Activated CD8-positive, alpha-beta T cell treated with anti-CD3 and anti-CD28 coated beads for 36 hours (primary cell): ENCODE results near the gene ANKRD55. TPM values are rescaled to one million over a fixed set of nuclear protein-coding genes. Genes with fewer than 3 reads are reported as not detected.
A peak's percentile ranks its signal among the peaks of the same experiment; 100 is the strongest.
"Not testable (repeated sequence)": the region's sequence is repeated elsewhere in the genome, so short reads cannot be mapped to it uniquely, and the experiment has no call there.

Source experiments
- ATAC-seq: fragments of 200-7000 bp; cut with Tn5 transposase; one replicate; pipeline ENCODE4 v1.10.0; 2021; ENCODE audit warnings: mild to moderate bottlenecking, moderate library complexity
- CTCF ChIA-PET: fragments of 350-600 bp; sonication (Branson Sonifier 250); formaldehyde crosslinking; loops from one replicate; lab custom pipeline; 2021; ENCODE audit warnings: antibody characterized with exemption; lab: Charles Lee
- POLR2A ChIA-PET: fragments of 350-600 bp; sonication (Branson Sonifier 250); formaldehyde crosslinking; loops from one replicate; lab custom pipeline; 2021; ENCODE audit warnings: antibody characterized with exemption; lab: Charles Lee
- DNase-seq: peaks from one replicate; pipeline ENCODE4 v3.0.0-alpha.2; 2020
- H3K27ac Mint-ChIP-seq: one replicate; pipeline ENCODE4 v1.8.0; 2021; ENCODE audit warnings: mild to moderate bottlenecking, mixed read lengths
- H3K27me3 Mint-ChIP-seq: one replicate; pipeline ENCODE4 v1.8.0; 2021; ENCODE audit warnings: mixed read lengths
- H3K36me3 Mint-ChIP-seq: one replicate; pipeline ENCODE4 v1.8.0; 2021; ENCODE audit warnings: low read depth, mixed read lengths
- H3K4me1 Mint-ChIP-seq: one replicate; pipeline ENCODE4 v1.8.0; 2021; ENCODE audit warnings: low read depth, mixed read lengths
- H3K4me3 Mint-ChIP-seq: one replicate; pipeline ENCODE4 v1.8.0; 2021; ENCODE audit warnings: mild to moderate bottlenecking, moderate library complexity, mixed read lengths
- H3K9me3 Mint-ChIP-seq: one replicate; pipeline ENCODE4 v1.8.0; 2021; ENCODE audit warnings: mixed read lengths
- intact Hi-C: fragments of 100-400 bp; cut with micrococcal nuclease; formaldehyde crosslinking; loops from one replicate; pipeline ENCODE4 v1.10.0; 2022
- total RNA-seq, 2 experiments: library from RNA; stranded (reverse); gene quantifications; one replicate each; pipeline ENCODE4 v1.2.3, GENCODE V29; 2021
- TF ChIP-seq, protein P1 (sequence below): fragments of 200-600 bp; IDR thresholded peaks from one replicate; pipeline ENCODE4 v1.8.0; 2022; ENCODE audit warnings: antibody characterized with exemption, mild to moderate bottlenecking

Gene ANKRD55
- total RNA-seq, 2 experiments from 2014 or later: not detected

GRCh38 chr5:56270058-56270457, 36.9 kb upstream of the ANKRD55 start:
- no peak for DNase-seq
- POLR2A ChIA-PET: interaction anchor here (0.7 kb wide), 1 partner anchor 271 kb away, joined by 4 read pairs; no protein-coding TSS in a partner anchor
- CTCF ChIA-PET: interaction anchor here (0.6 to 5.4 kb wide), 35 partner anchors 9 to 624 kb away, joined by 3 to 88 read pairs (median 4); partner anchors contain the start of gene MAP3K1
- Mint-ChIP-seq H3K4me1 (peaks cover 18% of the 10 kb centered on the region), H3K27me3 (peaks cover 3% of the 10 kb centered on the region), H3K4me3 (no peak overlapping the region), H3K36me3 (no peaks in the 10 kb centered on the region), H3K9me3 (no peaks in the 10 kb centered on the region), H3K27ac (no peak overlapping the region)
- ATAC-seq: no peak
- intact Hi-C loops: loop anchor here (1.0 kb wide), 1 partner anchor 568 kb away; no protein-coding TSS in a partner anchor
- TF ChIP-seq, protein P1, sequence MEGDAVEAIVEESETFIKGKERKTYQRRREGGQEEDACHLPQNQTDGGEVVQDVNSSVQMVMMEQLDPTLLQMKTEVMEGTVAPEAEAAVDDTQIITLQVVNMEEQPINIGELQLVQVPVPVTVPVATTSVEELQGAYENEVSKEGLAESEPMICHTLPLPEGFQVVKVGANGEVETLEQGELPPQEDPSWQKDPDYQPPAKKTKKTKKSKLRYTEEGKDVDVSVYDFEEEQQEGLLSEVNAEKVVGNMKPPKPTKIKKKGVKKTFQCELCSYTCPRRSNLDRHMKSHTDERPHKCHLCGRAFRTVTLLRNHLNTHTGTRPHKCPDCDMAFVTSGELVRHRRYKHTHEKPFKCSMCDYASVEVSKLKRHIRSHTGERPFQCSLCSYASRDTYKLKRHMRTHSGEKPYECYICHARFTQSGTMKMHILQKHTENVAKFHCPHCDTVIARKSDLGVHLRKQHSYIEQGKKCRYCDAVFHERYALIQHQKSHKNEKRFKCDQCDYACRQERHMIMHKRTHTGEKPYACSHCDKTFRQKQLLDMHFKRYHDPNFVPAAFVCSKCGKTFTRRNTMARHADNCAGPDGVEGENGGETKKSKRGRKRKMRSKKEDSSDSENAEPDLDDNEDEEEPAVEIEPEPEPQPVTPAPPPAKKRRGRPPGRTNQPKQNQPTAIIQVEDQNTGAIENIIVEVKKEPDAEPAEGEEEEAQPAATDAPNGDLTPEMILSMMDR: no peak

DNA sequence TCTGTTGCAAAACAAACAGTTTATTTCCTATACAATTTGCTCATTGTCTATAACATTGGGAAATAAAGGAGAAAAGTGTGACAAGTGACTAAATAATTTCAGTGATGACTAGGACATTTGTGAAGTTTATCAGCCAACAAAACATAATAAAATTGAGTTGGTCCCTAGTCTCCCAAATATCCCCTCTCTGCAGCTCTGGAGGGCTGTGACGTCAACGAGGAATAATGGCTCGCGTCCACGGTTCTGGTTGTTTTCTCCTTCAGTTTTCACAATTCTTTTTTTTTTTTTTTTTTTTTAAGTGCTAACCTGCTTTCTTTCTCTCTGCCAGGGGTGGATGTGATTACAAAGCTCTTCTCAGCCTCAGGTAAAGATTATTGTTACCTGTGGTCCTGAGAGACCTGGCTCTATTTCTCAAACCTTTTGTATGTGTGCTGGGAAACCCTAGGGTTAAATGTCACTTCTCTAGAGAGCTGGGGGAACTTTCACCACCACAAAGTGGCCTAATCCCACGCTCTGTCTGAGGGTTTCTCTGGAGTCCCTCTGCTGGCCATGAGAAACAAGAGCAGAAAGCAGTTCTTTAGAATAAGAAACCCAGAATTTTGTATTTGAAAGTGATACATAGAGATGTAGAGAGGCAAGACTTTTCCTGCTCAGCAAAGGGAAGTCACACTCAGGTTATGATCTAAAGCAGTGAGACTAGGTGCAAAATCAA, 36.2 kb upstream of the ANKRD55 start:
- POLR2A ChIA-PET: no interaction called here
- TF ChIP-seq, protein P1: no peak
- H3K4me3 Mint-ChIP-seq: no peak overlapping the region
- no peak overlapping the region for H3K27ac Mint-ChIP-seq
- CTCF ChIA-PET: interaction anchor here (0.6 to 5.4 kb wide), 23 partner anchors 18 to 590 kb away, joined by 3 to 88 read pairs (median 4); partner anchors contain the start of gene MAP3K1
- H3K36me3 Mint-ChIP-seq: no peaks in the 10 kb centered on the region
- peaks cover 3% of the 10 kb centered on the region for H3K27me3 Mint-ChIP-seq
- intact Hi-C loops: no loop called here
- no peaks in the 10 kb centered on the region for H3K9me3 Mint-ChIP-seq
- peak; percentile 34 for DNase-seq
- no peak for ATAC-seq
- H3K4me1 Mint-ChIP-seq: peaks cover 18% of the 10 kb centered on the region

GRCh38 chr5:56268707-56269106, 35.6 kb upstream of the ANKRD55 start:
- intact Hi-C loops, H3K27me3 Mint-ChIP-seq, H3K27ac Mint-ChIP-seq, H3K4me3 Mint-ChIP-seq, DNase-seq, H3K9me3 Mint-ChIP-seq, H3K36me3 Mint-ChIP-seq, POLR2A ChIA-PET, ATAC-seq: not testable (repeated sequence)
- peaks cover 18% of the 10 kb centered on the region for H3K4me1 Mint-ChIP-seq
- CTCF ChIA-PET: interaction anchor here (0.6 to 5.4 kb wide), 8 partner anchors 17 to 574 kb away, joined by 3 to 88 read pairs (median 6); partner anchors contain the start of gene MAP3K1

DNA sequence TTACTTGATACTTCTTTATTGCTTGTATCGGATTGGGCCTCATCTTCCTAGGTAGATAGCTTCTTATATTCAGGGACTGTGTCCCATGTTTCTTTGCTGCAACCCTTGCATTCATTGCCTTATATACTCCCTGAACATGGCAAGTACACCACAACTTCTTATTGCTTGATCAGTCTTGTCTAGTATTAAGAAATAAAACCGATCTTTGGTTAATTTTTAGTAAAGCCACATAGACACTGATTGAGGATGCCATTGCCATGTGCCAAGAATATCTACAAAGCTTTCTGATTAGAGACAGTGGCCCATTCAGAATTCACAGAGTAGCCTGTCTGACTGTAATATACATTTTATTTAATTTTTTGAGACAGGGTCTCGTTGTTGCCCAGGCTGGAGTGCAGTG, 34.7 kb upstream of the ANKRD55 start:
- no peak overlapping the region for H3K4me3 Mint-ChIP-seq
- ChIA-PET CTCF (interaction anchor here (0.9 to 2.7 kb wide), 2 partner anchors 333 to 570 kb away, joined by 3 to 14 read pairs; no protein-coding TSS in a partner anchor), POLR2A (no interaction called here)
- no peaks in the 10 kb centered on the region for H3K36me3 Mint-ChIP-seq
- no peaks in the 10 kb centered on the region for H3K9me3 Mint-ChIP-seq
- intact Hi-C loops: no loop called here
- DNase-seq: no peak
- peaks cover 18% of the 10 kb centered on the region for H3K4me1 Mint-ChIP-seq
- ATAC-seq: no peak
- TF ChIP-seq, protein P1: no peak
- no peak overlapping the region for H3K27ac Mint-ChIP-seq
- peaks cover 3% of the 10 kb centered on the region for H3K27me3 Mint-ChIP-seq

DNA sequence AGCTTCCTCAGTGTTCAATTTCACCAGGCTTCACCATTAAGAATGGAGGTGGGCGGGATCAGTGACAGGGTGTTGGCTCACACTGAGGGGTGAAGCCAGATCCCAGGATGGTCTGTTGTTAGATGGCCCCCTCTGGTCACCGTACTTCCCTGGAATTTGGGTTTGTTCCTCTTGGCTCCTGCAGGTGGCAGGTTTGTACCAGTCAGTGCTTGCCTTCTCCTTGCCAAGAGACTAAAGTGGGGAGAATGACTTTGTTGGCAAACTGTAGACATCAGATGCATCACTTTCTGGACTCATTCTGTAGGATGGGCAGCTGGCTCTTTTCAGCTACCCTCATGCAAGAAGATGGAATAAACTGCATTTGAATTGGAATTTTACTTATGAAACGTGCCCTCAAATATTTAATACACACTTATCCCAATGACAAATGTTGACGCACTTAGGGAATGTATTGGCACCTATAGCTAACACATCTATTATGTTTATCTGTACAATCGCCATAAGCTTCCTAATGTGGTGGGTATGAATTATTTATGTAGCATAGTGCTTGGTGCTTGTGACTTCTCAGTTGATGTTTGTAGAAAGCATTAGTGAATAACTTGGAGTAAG, 31.4 kb upstream of the ANKRD55 start:
- H3K4me1 Mint-ChIP-seq: peaks cover 2% of the 10 kb centered on the region
- H3K4me3 Mint-ChIP-seq: no peak overlapping the region
- CTCF ChIA-PET: interaction anchor here (0.7 to 2.3 kb wide), 13 partner anchors 9 to 1035 kb away, joined by 3 to 11 read pairs (median 3); no protein-coding TSS in a partner anchor
- H3K9me3 Mint-ChIP-seq: no peaks in the 10 kb centered on the region
- TF ChIP-seq, protein P1: peak; percentile 61
- POLR2A ChIA-PET: no interaction called here
- no peak overlapping the region for H3K27ac Mint-ChIP-seq
- peak; percentile 51 for ATAC-seq
- DNase-seq: peak; percentile 24
- H3K36me3 Mint-ChIP-seq: no peaks in the 10 kb centered on the region
- intact Hi-C loops: no loop called here
- H3K27me3 Mint-ChIP-seq: peaks cover 3% of the 10 kb centered on the region
